ENCODE results near the gene CAMK2D.
A peak's percentile ranks its signal among the peaks of the same experiment; 100 is the strongest.

The CAMK2D gene

GRCh38 chr4:113662581-113662980, 99.0 kb downstream of the CAMK2D start:
- Histone ChIP-seq H3K27ac (ENCODE audit: low read depth, low read length) (no peak overlapping the region), H3K9me3 (ENCODE audit: control insufficient read depth, insufficient read depth, low read length) (no peaks in the 10 kb centered on the region)

GRCh38 chr4:113659127-113659526, 102.4 kb downstream of the CAMK2D start:
- Histone ChIP-seq H3K27ac (ENCODE audit: low read depth, low read length) (no peak overlapping the region), H3K9me3 (ENCODE audit: control insufficient read depth, insufficient read depth, low read length) (no peaks in the 10 kb centered on the region), H3K36me3 (ENCODE audit: control insufficient read depth, insufficient read depth, low read length) (no peaks in the 10 kb centered on the region), H3K4me3 (ENCODE audit: low read depth, low read length) (no peak overlapping the region), H3K27me3 (ENCODE audit: control insufficient read depth, insufficient read depth, low read length) (no peaks in the 10 kb centered on the region), H3K4me1 (ENCODE audit: control insufficient read depth, insufficient read depth, low read length) (peaks cover 14% of the 10 kb centered on the region), H3K9ac (ENCODE audit: low read depth, low read length) (no peak overlapping the region)

More at GRCh38 chr4:113662581-113662980, 99.0 kb downstream of the CAMK2D start:
- Histone ChIP-seq H3K27me3 (ENCODE audit: control insufficient read depth, insufficient read depth, low read length) (no peaks in the 10 kb centered on the region), H3K36me3 (ENCODE audit: control insufficient read depth, insufficient read depth, low read length) (no peaks in the 10 kb centered on the region), H3K4me3 (ENCODE audit: low read depth, low read length) (no peak overlapping the region), H3K9ac (ENCODE audit: low read depth, low read length) (no peak overlapping the region), H3K4me1 (ENCODE audit: control insufficient read depth, insufficient read depth, low read length) (peaks cover 8% of the 10 kb centered on the region)

- no peak overlapping the region for H3K27ac ChIP-seq (ENCODE audit: low read depth, low read length)
- no peaks in the 10 kb centered on the region for H3K9me3 ChIP-seq (ENCODE audit: control insufficient read depth, insufficient read depth, low read length)
- no peaks in the 10 kb centered on the region for H3K36me3 ChIP-seq (ENCODE audit: control insufficient read depth, insufficient read depth, low read length)
- no peak overlapping the region for H3K9ac ChIP-seq (ENCODE audit: low read depth, low read length)
- H3K4me1 ChIP-seq (ENCODE audit: control insufficient read depth, insufficient read depth, low read length), result peaks cover 14% of the 10 kb centered on the region
- H3K4me3 ChIP-seq (ENCODE audit: low read depth, low read length), result no peak overlapping the region
- no peaks in the 10 kb centered on the region for H3K27me3 ChIP-seq (ENCODE audit: control insufficient read depth, insufficient read depth, low read length)
Observed at GRCh38 chr4:113657586-113658233, 103.8 kb downstream of the CAMK2D start.

- no peaks in the 10 kb centered on the region for H3K9me3 ChIP-seq (ENCODE audit: control insufficient read depth, insufficient read depth, low read length)
- H3K9ac ChIP-seq (ENCODE audit: low read depth, low read length), result no peak overlapping the region
- H3K4me3 ChIP-seq (ENCODE audit: low read depth, low read length), result no peak overlapping the region
- no peaks in the 10 kb centered on the region for H3K27me3 ChIP-seq (ENCODE audit: control insufficient read depth, insufficient read depth, low read length)
- no peak overlapping the region for H3K27ac ChIP-seq (ENCODE audit: low read depth, low read length)
- H3K36me3 ChIP-seq (ENCODE audit: control insufficient read depth, insufficient read depth, low read length), result no peaks in the 10 kb centered on the region
- H3K4me1 ChIP-seq (ENCODE audit: control insufficient read depth, insufficient read depth, low read length), result peaks cover 14% of the 10 kb centered on the region
Observed at GRCh38 chr4:113653871-113654270, 107.7 kb downstream of the CAMK2D start.

- 0 out of 2 replicates have a peak overlapping the region, but pooled peaks have one; percentile 28 for H3K9ac ChIP-seq (ENCODE audit: low read depth, low read length)
- peaks cover 26% of the 10 kb centered on the region for H3K4me1 ChIP-seq (ENCODE audit: control insufficient read depth, insufficient read depth, low read length)
- H3K27ac ChIP-seq (ENCODE audit: low read depth, low read length), result peak overlapping the region; percentile 94
Observed at GRCh38 chr4:113646442-113646822, 115.1 kb downstream of the CAMK2D start.

GRCh38 chr4:113645771-113646441, 115.6 kb downstream of the CAMK2D start:
- Histone ChIP-seq H3K9me3 (ENCODE audit: control insufficient read depth, insufficient read depth, low read length) (no peaks in the 10 kb centered on the region), H3K9ac (ENCODE audit: low read depth, low read length) (peak overlapping the region; percentile 28; the same call in 1 of the 2 replicates), H3K27ac (ENCODE audit: low read depth, low read length) (peak overlapping the region; percentile 94), H3K36me3 (ENCODE audit: control insufficient read depth, insufficient read depth, low read length) (no peaks in the 10 kb centered on the region), H3K4me3 (ENCODE audit: low read depth, low read length) (no peak overlapping the region), H3K27me3 (ENCODE audit: control insufficient read depth, insufficient read depth, low read length) (no peaks in the 10 kb centered on the region), H3K4me1 (ENCODE audit: control insufficient read depth, insufficient read depth, low read length) (peaks cover 26% of the 10 kb centered on the region)

More at GRCh38 chr4:113646442-113646822, 115.1 kb downstream of the CAMK2D start:
- no peak overlapping the region for H3K4me3 ChIP-seq (ENCODE audit: low read depth, low read length)
- no peaks in the 10 kb centered on the region for H3K27me3 ChIP-seq (ENCODE audit: control insufficient read depth, insufficient read depth, low read length)
- H3K9me3 ChIP-seq (ENCODE audit: control insufficient read depth, insufficient read depth, low read length), result no peaks in the 10 kb centered on the region
- no peaks in the 10 kb centered on the region for H3K36me3 ChIP-seq (ENCODE audit: control insufficient read depth, insufficient read depth, low read length)

GRCh38 chr4:113645288-113645687, 116.2 kb downstream of the CAMK2D start:
- H3K27me3 ChIP-seq (ENCODE audit: control insufficient read depth, insufficient read depth, low read length), result no peaks in the 10 kb centered on the region
- no peak overlapping the region for H3K4me3 ChIP-seq (ENCODE audit: low read depth, low read length)
- H3K4me1 ChIP-seq (ENCODE audit: control insufficient read depth, insufficient read depth, low read length), result peaks cover 26% of the 10 kb centered on the region
- peak overlapping the region; percentile 94 for H3K27ac ChIP-seq (ENCODE audit: low read depth, low read length)
- peak overlapping the region; percentile 9; the same call in 1 of the 2 replicates for H3K9ac ChIP-seq (ENCODE audit: low read depth, low read length)
- no peaks in the 10 kb centered on the region for H3K36me3 ChIP-seq (ENCODE audit: control insufficient read depth, insufficient read depth, low read length)
- H3K9me3 ChIP-seq (ENCODE audit: control insufficient read depth, insufficient read depth, low read length), result no peaks in the 10 kb centered on the region

GRCh38 chr4:113644398-113644797, 117.1 kb downstream of the CAMK2D start:
- Histone ChIP-seq H3K9ac (ENCODE audit: low read depth, low read length) (no peak overlapping the region), H3K4me1 (ENCODE audit: control insufficient read depth, insufficient read depth, low read length) (peaks cover 27% of the 10 kb centered on the region), H3K27ac (ENCODE audit: low read depth, low read length) (no peak overlapping the region), H3K4me3 (ENCODE audit: low read depth, low read length) (no peak overlapping the region), H3K36me3 (ENCODE audit: control insufficient read depth, insufficient read depth, low read length) (no peaks in the 10 kb centered on the region), H3K27me3 (ENCODE audit: control insufficient read depth, insufficient read depth, low read length) (no peaks in the 10 kb centered on the region), H3K9me3 (ENCODE audit: control insufficient read depth, insufficient read depth, low read length) (no peaks in the 10 kb centered on the region)

GRCh38 chr4:113643505-113643904, 118.0 kb downstream of the CAMK2D start:
- no peaks in the 10 kb centered on the region for H3K36me3 ChIP-seq (ENCODE audit: control insufficient read depth, insufficient read depth, low read length)
- H3K4me1 ChIP-seq (ENCODE audit: control insufficient read depth, insufficient read depth, low read length), result peaks cover 31% of the 10 kb centered on the region
- no peaks in the 10 kb centered on the region for H3K9me3 ChIP-seq (ENCODE audit: control insufficient read depth, insufficient read depth, low read length)
- no peak overlapping the region for H3K4me3 ChIP-seq (ENCODE audit: low read depth, low read length)
- no peaks in the 10 kb centered on the region for H3K27me3 ChIP-seq (ENCODE audit: control insufficient read depth, insufficient read depth, low read length)
- H3K9ac ChIP-seq (ENCODE audit: low read depth, low read length), result no peak overlapping the region
- no peak overlapping the region for H3K27ac ChIP-seq (ENCODE audit: low read depth, low read length)

- H3K27me3 ChIP-seq (ENCODE audit: control insufficient read depth, insufficient read depth, low read length), result no peaks in the 10 kb centered on the region
- H3K27ac ChIP-seq (ENCODE audit: low read depth, low read length), result no peak overlapping the region
- no peak overlapping the region for H3K4me3 ChIP-seq (ENCODE audit: low read depth, low read length)
- H3K4me1 ChIP-seq (ENCODE audit: control insufficient read depth, insufficient read depth, low read length), result peaks cover 20% of the 10 kb centered on the region
- no peaks in the 10 kb centered on the region for H3K36me3 ChIP-seq (ENCODE audit: control insufficient read depth, insufficient read depth, low read length)
- H3K9ac ChIP-seq (ENCODE audit: low read depth, low read length), result no peak overlapping the region
- H3K9me3 ChIP-seq (ENCODE audit: control insufficient read depth, insufficient read depth, low read length), result no peaks in the 10 kb centered on the region
Observed at GRCh38 chr4:113641025-113641431, 120.5 kb downstream of the CAMK2D start.

GRCh38 chr4:113639326-113639725, 122.2 kb downstream of the CAMK2D start:
- Histone ChIP-seq H3K9ac (ENCODE audit: low read depth, low read length) (no peak overlapping the region), H3K36me3 (ENCODE audit: control insufficient read depth, insufficient read depth, low read length) (no peaks in the 10 kb centered on the region), H3K4me3 (ENCODE audit: low read depth, low read length) (no peak overlapping the region), H3K27ac (ENCODE audit: low read depth, low read length) (no peak overlapping the region), H3K27me3 (ENCODE audit: control insufficient read depth, insufficient read depth, low read length) (no peaks in the 10 kb centered on the region), H3K9me3 (ENCODE audit: control insufficient read depth, insufficient read depth, low read length) (no peaks in the 10 kb centered on the region), H3K4me1 (ENCODE audit: control insufficient read depth, insufficient read depth, low read length) (0 out of 2 replicates have a peak, but pooled peaks cover 11% of the 10 kb centered on the region)
